HepG2 (cell line): ENCODE results near the gene CMKLR1. TPM values are rescaled to one million over a fixed set of nuclear protein-coding genes. Genes with fewer than 3 reads are reported as not detected.

ENCODE experiments used
- ATAC-seq: fragments of 200-7000 bp; cut with Tn5 transposase; 3 replicates; pipeline ENCODE4 v1.9.1; 2020; ENCODE audit warnings: mild to moderate bottlenecking, moderate library complexity
- BruUV-seq: library from RNA; stranded (reverse); fragments of 400-500 nt; replicated peaks from 2 replicates; lab custom pipeline; 2021; lab: Mats Ljungman, UMichigan
- CTCF ChIA-PET: fragments of 300-600 bp; formaldehyde crosslinking; extraction: SDS; loops from one replicate; lab custom pipeline; 2021; ENCODE audit warnings: low total read pairs, inconsistent platforms, low intra/inter-chr PET ratio; lab: Yijun Ruan, JAX
- POLR2A ChIA-PET: fragments of 350-600 bp; sonication (Branson Sonifier 250); formaldehyde crosslinking; loops from one replicate; lab custom pipeline; 2020; ENCODE audit warnings: antibody characterized with exemption, inconsistent platforms; lab: Yijun Ruan, JAX
- DNase-seq: peaks from one replicate; pipeline ENCODE4 v3.0.0-alpha.2; 2015; ENCODE audit warnings: low spot score
- FAIRE-seq: peaks from 3 replicates; lab custom pipeline; 2011; peaks lifted over from hg19 to GRCh38; lab: Jason Lieb, UNC
- H2AFZ ChIP-seq: one replicate; pipeline ENCODE4 v1.6.1; 2011; ENCODE audit warnings: low read length, inconsistent platforms
- H3K27ac ChIP-seq: fragments of 300-600 bp; 3 replicates; pipeline ENCODE4 v1.8.0; 2011; ENCODE audit warnings: mixed run types, mild to moderate bottlenecking, mixed read lengths, low read length, inconsistent platforms; ENCODE audit not compliant: insufficient read depth; ENCODE audit errors: extremely low read length
- H3K27me3 ChIP-seq, 2 experiments: fragments of 200-600 bp in 1 of 2; 2 replicates in 1 of 2; 3 replicates in 1 of 2; pipeline versions ENCODE4 v1.6.0 to v1.8.0; 2011; ENCODE audit warnings: low read length in 2 of 2, mild to moderate bottlenecking in 2 of 2, moderate library complexity in 2 of 2, inconsistent platforms in 1 of 2; ENCODE audit not compliant: insufficient read depth in 2 of 2, control insufficient read depth in 1 of 2
- H3K36me3 ChIP-seq, 2 experiments: fragments of 200-600 bp in 1 of 2; replicated peaks in 1 of 2; 2 replicates in 1 of 2; 3 replicates in 1 of 2; pipeline versions ENCODE4 v1.5.1 to v1.8.0; 2011; ENCODE audit warnings: low read length in 2 of 2, inconsistent platforms in 1 of 2; ENCODE audit not compliant: insufficient read depth in 2 of 2, control insufficient read depth in 1 of 2
- H3K4me1 ChIP-seq: 2 replicates; pipeline ENCODE4 v1.5.1; 2012; ENCODE audit warnings: low read length, inconsistent platforms; ENCODE audit not compliant: insufficient read depth
- H3K4me2 ChIP-seq: 2 replicates; pipeline ENCODE4 v1.6.0; 2011; ENCODE audit warnings: low read depth, low read length, inconsistent platforms
- H3K4me3 ChIP-seq, 3 experiments: fragments of 200-600 bp in 1 of 3; sonication (generic), shearing (Covaris generic) in 1 of 3; replicated peaks in 1 of 3; 2 replicates each; pipeline ENCODE4 v1.5.1; 2011 to 2016; ENCODE audit warnings: low read length in 3 of 3, inconsistent platforms in 2 of 3, low read depth in 2 of 3, mild to moderate bottlenecking in 2 of 3, control low read depth in 1 of 3, mixed read lengths in 1 of 3; ENCODE audit not compliant: insufficient read depth in 1 of 3
- H3K79me2 ChIP-seq: one replicate; pipeline ENCODE4 v1.6.1; 2011; ENCODE audit warnings: low read length, inconsistent platforms; ENCODE audit not compliant: insufficient read depth
- H3K9ac ChIP-seq: 2 replicates; pipeline ENCODE4 v1.6.0; 2011; ENCODE audit warnings: mild to moderate bottlenecking, low read depth, low read length, inconsistent platforms; ENCODE audit not compliant: insufficient read depth
- H3K9me3 ChIP-seq: 2 replicates; pipeline ENCODE4 v1.5.1; 2012; ENCODE audit warnings: mild to moderate bottlenecking, low read length
- H4K20me1 ChIP-seq: 2 replicates; pipeline ENCODE4 v1.6.0; 2011; ENCODE audit warnings: inconsistent platforms, mild to moderate bottlenecking, low read length, moderate library complexity; ENCODE audit not compliant: insufficient read depth
- EZH2 ChIP-seq: conservative IDR thresholded peaks from 2 replicates; pipeline ENCODE4 v1.6.1; 2012; ENCODE audit warnings: mild to moderate bottlenecking, low read depth, low read length, moderate library complexity
- FLYWCH1 ChIP-seq: sonication (generic); formaldehyde crosslinking; IDR thresholded peaks from 2 replicates; pipeline ENCODE4 v1.8.1; 2023; ENCODE audit warnings: mild to moderate bottlenecking, missing genetic modification reagents
- PLSCR1 ChIP-seq: sonication (generic); formaldehyde crosslinking; IDR thresholded peaks from 2 replicates; pipeline ENCODE4 v1.5.0; 2020; ENCODE audit warnings: missing genetic modification reagents, mild to moderate bottlenecking, borderline replicate concordance
- WGBS: methylation state at CpG from one replicate; pipeline ENCODE4 v1.1.6; 2017; ENCODE audit warnings: low lambda C conversion rate; 5-methylcytosine and 5-hydroxymethylcytosine counted together
- in situ Hi-C: cut with HindIII; loops from 2 replicates; pipeline ENCODE4 v1.10.0; 2017; ENCODE audit warnings: low pct_unique_long_range_greater_than_20kb; ENCODE audit not compliant: extremely low pct_ligation_motif_present
- intact Hi-C: fragments of 100-400 bp; cut with micrococcal nuclease; formaldehyde crosslinking; loops from one replicate; pipeline ENCODE4 v1.10.0; 2022; ENCODE audit not compliant: unreplicated experiment
- polyA plus RNA-seq, 8 experiments: library from polyadenylated mRNA; depleted of rRNA in 3 of 8; stranded (reverse) in 7 of 8; unstranded in 1 of 8; fragments of >200 nt; fragmentation: Illumina TruSeq in 4 of 8; extraction: Trizol in 4 of 8; gene quantifications; 2 replicates each; pipeline versions ENCODE4 v1.2.1 to v1.2.3, GENCODE V29; 2011 to 2016; ENCODE audit warnings: low read depth in 4 of 8, missing spikeins in 1 of 8, mixed read lengths in 1 of 8; ENCODE audit not compliant: insufficient read depth in 1 of 8
- total RNA-seq, 5 experiments: library from RNA; depleted of rRNA; stranded (reverse); fragments of >200 nt; fragmentation: Illumina TruSeq; extraction: Trizol; gene quantifications; 2 replicates each; pipeline ENCODE4 v1.2.3, GENCODE V29; 2016; ENCODE audit warnings: low read depth in 1 of 5
- TF ChIP-seq, protein P1 (sequence below): sonication (generic); formaldehyde crosslinking; IDR thresholded peaks from 2 replicates; pipeline ENCODE4 v1.5.0; 2020; ENCODE audit warnings: missing genetic modification reagents

CMKLR1 gene
- total and polyA plus RNA-seq, 2 of the 13 experiments (the other 11 are each of a cell fraction or from before 2014, with no cell fraction given), result not detected

DNA sequence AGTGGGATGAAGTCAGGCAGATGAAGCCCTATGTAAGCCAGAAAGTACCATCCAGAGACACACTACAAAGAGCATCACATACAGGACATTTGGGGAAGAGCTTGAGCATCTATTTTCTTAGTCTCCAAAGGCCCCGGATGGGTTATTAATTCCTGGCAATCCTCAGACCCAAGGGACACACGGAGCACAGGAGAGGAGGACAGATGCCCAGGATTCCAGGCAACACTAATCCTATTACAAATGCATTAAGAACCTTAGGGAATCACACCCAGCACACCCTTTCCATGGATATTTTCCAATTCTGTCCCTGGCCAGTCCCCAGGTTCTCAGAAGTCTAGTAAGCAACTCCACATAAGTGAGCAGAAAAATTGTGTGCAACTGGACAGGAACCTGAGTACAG lies 65.9 kb downstream of the CMKLR1 start:
- POLR2A ChIA-PET, result no interaction called here
- DNase-seq (no peak), FAIRE-seq (no peak)
- Histone ChIP-seq H3K9me3 (no peaks in the 10 kb centered on the region), H3K79me2 (no peaks in the 10 kb centered on the region), H3K27me3 (no peaks in the 10 kb centered on the region), H2AFZ (no peak overlapping the region), H3K4me2 (no peak overlapping the region), H3K9ac (no peak overlapping the region), H3K36me3 (no peaks in the 10 kb centered on the region), H3K4me1 (no peaks in the 10 kb centered on the region), H3K4me3 (no peak overlapping the region), H3K27ac (no peak overlapping the region), H4K20me1 (no peaks in the 10 kb centered on the region)
- intact Hi-C loops, result loop anchor here (2.0 kb wide), 1 partner anchor 70 kb away; no protein-coding TSS in a partner anchor
- in situ Hi-C loops, result no loop called here
- BruUV-seq, result no TSS peak
- TF ChIP-seq PLSCR1 (CRISPR knock-in tag) (no peak), FLYWCH1 (CRISPR knock-in tag) (no peak), EZH2 (no peak)
- TF ChIP-seq, protein P1, sequence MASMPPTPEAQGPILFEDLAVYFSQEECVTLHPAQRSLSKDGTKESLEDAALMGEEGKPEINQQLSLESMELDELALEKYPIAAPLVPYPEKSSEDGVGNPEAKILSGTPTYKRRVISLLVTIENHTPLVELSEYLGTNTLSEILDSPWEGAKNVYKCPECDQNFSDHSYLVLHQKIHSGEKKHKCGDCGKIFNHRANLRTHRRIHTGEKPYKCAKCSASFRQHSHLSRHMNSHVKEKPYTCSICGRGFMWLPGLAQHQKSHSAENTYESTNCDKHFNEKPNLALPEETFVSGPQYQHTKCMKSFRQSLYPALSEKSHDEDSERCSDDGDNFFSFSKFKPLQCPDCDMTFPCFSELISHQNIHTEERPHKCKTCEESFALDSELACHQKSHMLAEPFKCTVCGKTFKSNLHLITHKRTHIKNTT (CRISPR knock-in tag), result no peak
- TF ChIP-seq, all 625 proteins: peak for 0
- ATAC-seq, result no peak
- CTCF ChIA-PET, result no interaction called here
- WGBS, result no CpG with 5 or more reads among the region's 2 CpGs
